HEK293T (cell line): ENCODE results near the gene MED7.

Source experiments
- ARNT ChIP-seq: fragments of 450-650 bp; IDR thresholded peaks from 2 replicates; pipeline ENCODE4 v1.6.1; 2017; ENCODE audit warnings: mild to moderate bottlenecking
- BHLHE40 ChIP-seq: fragments of 450-650 bp; IDR thresholded peaks from 2 replicates; pipeline ENCODE4 v1.6.1; 2016; ENCODE audit warnings: mild to moderate bottlenecking, moderate library complexity, borderline replicate concordance
- ELF4 ChIP-seq: fragments of 450-650 bp; IDR thresholded peaks from 2 replicates; pipeline ENCODE4 v1.6.1; 2017; ENCODE audit warnings: antibody characterized with exemption
- FOXA1 ChIP-seq: fragments of 450-650 bp; IDR thresholded peaks from 2 replicates; pipeline ENCODE4 v1.6.1; 2016; ENCODE audit warnings: mild to moderate bottlenecking
- FOXK2 ChIP-seq: fragments of 450-650 bp; IDR thresholded peaks from 2 replicates; pipeline ENCODE4 v1.6.1; 2016; ENCODE audit warnings: mild to moderate bottlenecking
- FOXM1 ChIP-seq: fragments of 450-650 bp; IDR thresholded peaks from 2 replicates; pipeline ENCODE4 v1.6.1; 2017; ENCODE audit warnings: mild to moderate bottlenecking, borderline replicate concordance
- HDGF ChIP-seq: fragments of 450-650 bp; IDR thresholded peaks from 2 replicates; pipeline ENCODE4 v1.6.1; 2017; ENCODE audit warnings: antibody characterized with exemption, borderline replicate concordance
- LEF1 ChIP-seq: fragments of 450-650 bp; IDR thresholded peaks from 2 replicates; pipeline ENCODE4 v1.6.1; 2017; ENCODE audit warnings: mild to moderate bottlenecking, borderline replicate concordance
- SP1 ChIP-seq: fragments of 450-650 bp; IDR thresholded peaks from 2 replicates; pipeline ENCODE4 v1.6.1; 2017
- SUZ12 ChIP-seq: fragments of 450-650 bp; IDR thresholded peaks from 2 replicates; pipeline ENCODE4 v1.6.1; 2016; ENCODE audit warnings: mild to moderate bottlenecking
- TARDBP ChIP-seq: fragments of 450-650 bp; IDR thresholded peaks from 2 replicates; pipeline ENCODE4 v1.6.1; 2016
- ZNF384 ChIP-seq: fragments of 450-650 bp; IDR thresholded peaks from 2 replicates; pipeline ENCODE4 v1.6.1; 2016
- TF ChIP-seq, protein P1 (sequence below): fragments of 450-650 bp; IDR thresholded peaks from 2 replicates; pipeline ENCODE4 v1.6.1; 2016

DNA sequence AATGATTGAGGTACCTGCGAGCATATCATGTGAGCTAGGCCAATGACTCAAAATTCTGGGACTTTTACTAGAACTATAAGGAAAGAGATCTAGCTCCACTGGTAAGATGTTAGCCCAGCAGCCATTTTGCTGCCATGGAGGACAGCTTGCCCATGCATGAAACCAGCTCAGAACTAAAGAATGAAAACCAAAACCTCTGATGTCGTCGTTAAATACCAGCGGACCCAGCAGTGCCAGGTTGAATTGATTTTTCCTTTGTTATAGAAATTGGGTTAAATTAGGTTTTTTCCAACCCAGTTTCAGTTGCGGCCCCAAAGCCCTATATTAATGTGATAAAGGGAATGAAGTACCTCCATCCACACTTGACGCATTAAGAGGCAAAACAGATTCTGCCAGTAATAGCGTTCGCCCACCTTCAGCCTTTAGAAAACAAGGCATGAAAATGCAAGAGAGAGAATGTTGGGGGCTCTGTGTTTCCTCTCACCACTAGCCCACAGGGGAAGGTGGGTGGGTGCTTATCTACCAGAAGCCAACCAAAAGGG is 32.5 kb upstream of the MED7 start:
- TF ChIP-seq FOXK2 = no peak
- no peak for TF ChIP-seq FOXA1
- TF ChIP-seq ARNT = no peak
- TF ChIP-seq SUZ12 = no peak
- TF ChIP-seq SP1 = no peak
- TF ChIP-seq FOXM1 = no peak
- no peak for TF ChIP-seq TARDBP
- TF ChIP-seq, protein P1, sequence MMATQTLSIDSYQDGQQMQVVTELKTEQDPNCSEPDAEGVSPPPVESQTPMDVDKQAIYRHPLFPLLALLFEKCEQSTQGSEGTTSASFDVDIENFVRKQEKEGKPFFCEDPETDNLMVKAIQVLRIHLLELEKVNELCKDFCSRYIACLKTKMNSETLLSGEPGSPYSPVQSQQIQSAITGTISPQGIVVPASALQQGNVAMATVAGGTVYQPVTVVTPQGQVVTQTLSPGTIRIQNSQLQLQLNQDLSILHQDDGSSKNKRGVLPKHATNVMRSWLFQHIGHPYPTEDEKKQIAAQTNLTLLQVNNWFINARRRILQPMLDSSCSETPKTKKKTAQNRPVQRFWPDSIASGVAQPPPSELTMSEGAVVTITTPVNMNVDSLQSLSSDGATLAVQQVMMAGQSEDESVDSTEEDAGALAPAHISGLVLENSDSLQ = no peak
- no peak for TF ChIP-seq BHLHE40
- no peak for TF ChIP-seq ZNF384
- TF ChIP-seq ELF4 = no peak
- no peak for TF ChIP-seq HDGF
- TF ChIP-seq LEF1 = no peak
